HG02943 (cell line): Measurements from ENCODE around the gene ST6GALNAC3.
"Not testable (repeated sequence)": the region's sequence is repeated elsewhere in the genome, so short reads cannot be mapped to it uniquely, and the experiment has no call there.

Experiments
- ATAC-seq: cut with Tn5 transposase; IDR thresholded peaks from one replicate; pipeline ENCODE4 v1.9.1; 2021; ENCODE audit warnings: mild to moderate bottlenecking, low read depth, moderate library complexity; ENCODE audit not compliant: unreplicated experiment

The ST6GALNAC3 gene

DNA sequence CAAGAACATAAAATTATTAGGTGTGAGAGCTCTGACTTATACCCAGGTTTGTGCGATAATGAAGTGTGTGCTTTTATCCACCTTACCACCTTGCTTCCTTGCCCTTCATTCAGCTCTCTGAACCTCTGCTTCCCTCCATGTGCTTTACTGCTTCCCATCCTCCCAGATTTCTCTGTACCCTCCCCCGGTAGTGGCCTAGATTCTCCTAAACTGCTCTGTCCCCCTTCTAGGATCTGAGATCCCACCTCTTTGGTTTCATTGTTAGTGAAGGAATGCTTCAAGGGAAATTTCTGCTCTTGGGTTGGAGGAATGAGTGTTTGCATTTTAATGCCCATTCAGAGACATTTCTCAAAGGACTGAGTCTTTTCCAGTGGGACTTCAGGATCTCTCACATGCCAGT, 159.5 kb downstream of the ST6GALNAC3 start:
- no peak for ATAC-seq

DNA sequence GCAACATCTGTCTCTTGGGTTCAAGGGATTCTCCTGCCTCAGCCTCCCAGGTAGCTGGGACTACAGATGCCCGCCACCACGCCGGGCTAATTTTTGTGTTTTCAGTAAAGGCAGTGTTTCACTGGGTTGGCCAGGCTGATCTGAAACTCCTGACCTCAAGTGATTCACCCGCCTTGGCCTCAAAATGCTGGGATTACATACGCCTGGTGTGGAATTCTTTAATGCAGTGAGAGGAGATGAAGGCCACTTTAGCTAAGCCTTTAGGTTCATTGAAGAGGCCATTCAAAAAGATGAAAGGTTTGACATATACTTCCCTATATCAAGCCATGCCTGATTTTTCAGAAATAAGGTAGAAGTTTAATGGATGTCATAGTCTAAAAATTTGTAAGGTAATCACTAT, 162.7 kb downstream of the ST6GALNAC3 start:
- ATAC-seq: no peak

DNA sequence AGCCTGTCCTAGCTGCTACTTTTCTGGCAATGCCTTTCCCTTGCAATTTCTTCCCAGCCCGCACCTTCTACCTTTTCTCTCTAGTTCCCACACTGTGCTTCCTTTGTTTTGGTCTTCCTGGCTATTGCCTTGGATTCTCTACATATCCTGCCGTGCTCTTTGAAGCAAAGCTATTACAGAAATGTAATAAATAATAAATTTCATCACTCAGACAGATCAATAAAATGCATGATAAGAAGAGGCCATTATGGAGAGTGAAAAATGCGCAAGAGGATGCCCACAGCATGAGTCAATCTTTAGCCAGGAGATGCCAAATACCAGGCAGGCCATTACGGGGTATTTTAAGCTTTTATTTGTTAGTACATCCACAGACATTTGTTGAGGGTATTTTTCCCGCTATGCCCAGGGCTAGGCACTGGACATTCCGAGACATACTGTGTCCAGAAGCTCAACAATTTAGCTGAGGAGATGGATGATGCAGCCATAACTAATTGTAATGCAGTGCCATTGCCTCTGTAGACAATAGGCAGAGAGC, 163.6 kb downstream of the ST6GALNAC3 start:
- ATAC-seq: no peak

DNA sequence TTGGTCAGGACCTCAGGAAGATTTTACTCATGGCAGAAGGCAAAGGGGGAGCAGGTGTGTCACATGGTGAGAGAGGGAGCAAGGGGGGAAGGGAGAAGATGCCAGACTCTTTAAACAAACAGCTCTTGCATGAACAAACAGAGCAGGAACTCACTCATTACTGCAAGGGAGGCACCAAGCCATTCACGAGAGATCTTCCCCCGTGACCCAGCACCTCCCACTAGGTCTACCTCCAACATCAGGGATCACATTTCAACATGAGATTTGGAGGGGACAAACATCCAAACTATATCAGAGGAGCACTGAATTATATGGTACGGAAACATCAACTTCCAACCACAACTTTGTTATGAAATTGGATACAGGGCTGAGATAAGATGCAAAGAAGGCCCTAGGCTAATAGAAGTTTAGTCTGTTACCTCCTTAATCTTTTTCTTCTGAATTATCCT, 164.9 kb downstream of the ST6GALNAC3 start:
- ATAC-seq: no peak

DNA sequence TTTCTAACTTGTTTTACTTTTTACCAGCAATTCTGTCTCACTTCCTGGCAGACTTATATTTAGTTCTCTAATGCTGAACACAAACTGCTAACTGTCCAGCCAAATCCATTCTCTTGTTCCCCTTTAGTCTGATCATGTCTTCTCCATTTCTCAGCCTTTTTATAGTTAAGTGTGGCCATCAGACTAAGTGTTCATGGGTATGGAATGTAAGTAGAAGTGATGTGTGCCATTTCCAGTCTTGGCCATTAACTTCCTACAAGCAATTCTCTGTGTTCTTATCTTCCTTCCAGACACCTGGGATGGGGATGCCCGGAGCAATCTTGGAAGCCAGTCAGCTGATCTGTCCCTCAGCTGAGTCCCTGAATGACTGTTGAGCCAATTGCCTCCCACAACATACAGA, 165.8 kb downstream of the ST6GALNAC3 start:
- ATAC-seq: no peak

DNA sequence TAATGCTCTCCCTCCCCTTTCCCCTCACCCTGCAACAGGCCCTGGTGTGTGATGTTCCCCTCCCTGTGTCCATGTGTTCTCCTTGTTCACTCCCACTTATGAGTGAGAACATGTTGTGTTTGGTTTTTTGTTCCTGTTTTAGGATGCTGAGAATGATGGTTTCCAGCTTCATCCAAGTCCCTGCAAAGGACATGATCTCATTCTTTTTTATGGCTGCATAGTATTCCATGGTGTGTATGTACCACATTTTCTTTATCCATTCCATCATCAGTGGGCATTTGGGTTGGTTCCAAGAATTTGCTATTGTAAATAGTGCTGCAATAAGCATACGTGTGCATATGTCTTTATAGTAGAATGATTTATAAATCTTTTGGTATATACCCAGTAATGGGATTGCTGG, 168.0 kb downstream of the ST6GALNAC3 start:
- not testable (repeated sequence) for ATAC-seq

DNA sequence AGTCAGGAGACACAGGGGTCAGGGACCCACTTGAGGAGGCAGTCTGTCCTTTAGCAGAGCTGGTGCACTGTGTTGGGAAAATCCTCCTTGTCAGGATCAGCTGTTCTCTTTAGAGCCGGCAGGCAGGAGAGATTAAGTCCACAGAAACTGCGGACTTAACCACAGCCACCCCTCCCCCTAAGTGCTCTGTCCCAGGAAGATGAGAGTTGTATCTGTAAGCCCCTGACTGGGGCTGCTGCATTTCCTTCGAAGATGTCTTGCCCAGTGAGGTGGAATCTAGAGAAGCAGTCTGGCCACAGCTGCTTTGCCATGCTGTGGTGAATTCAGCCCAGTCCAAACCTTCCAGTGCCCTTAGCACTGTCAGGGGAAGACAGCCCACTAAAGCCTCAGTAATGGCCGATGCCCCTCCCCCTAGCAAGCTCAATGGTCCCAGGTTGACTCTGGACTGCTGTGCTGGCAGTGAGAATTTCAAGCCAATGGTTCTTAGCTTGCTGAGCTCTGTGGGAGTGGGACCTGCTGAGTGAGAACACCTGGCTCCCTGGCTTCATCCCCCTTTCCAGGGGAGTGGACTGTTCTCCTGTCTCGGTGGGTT, 172.8 kb downstream of the ST6GALNAC3 start:
- no peak for ATAC-seq

DNA sequence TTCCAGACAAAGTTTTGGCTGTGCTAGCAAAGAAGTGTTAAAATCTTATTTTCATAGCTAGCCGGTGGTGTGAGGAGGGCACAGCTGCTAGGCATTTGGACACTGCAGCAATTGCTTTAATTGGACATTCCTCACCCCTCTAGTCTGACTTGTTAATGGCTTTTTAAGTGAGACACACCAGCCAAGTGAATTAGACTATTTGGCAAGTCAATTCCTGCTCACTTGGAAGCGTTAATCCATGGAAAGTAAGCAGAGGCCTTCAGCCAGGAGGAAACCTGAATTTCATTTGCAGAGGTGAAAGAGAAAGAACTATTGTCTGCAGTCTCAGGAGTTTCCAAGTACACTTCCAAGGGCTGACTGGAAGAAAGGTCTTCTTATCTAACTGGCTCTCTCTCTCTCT, 175.7 kb downstream of the ST6GALNAC3 start:
- no peak for ATAC-seq

DNA sequence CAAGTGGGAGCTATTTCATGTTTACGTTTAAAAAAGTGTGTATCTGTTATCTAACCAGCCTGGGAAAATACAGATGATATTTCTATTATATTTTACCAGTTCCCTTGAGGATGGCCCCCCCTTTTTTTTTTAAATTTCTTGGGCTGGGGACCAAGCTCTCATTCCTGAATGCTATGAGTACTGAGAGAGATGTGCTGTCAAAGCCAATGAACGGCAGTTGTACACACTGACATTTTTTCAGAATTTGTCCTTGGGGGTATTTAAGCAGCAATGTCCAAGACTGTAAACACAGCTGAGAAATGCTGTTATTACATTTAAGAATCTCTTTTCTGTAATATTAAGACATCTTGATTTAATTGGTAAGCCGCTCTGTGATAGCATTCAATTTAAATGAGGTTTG, 177.9 kb downstream of the ST6GALNAC3 start:
- no peak for ATAC-seq

DNA sequence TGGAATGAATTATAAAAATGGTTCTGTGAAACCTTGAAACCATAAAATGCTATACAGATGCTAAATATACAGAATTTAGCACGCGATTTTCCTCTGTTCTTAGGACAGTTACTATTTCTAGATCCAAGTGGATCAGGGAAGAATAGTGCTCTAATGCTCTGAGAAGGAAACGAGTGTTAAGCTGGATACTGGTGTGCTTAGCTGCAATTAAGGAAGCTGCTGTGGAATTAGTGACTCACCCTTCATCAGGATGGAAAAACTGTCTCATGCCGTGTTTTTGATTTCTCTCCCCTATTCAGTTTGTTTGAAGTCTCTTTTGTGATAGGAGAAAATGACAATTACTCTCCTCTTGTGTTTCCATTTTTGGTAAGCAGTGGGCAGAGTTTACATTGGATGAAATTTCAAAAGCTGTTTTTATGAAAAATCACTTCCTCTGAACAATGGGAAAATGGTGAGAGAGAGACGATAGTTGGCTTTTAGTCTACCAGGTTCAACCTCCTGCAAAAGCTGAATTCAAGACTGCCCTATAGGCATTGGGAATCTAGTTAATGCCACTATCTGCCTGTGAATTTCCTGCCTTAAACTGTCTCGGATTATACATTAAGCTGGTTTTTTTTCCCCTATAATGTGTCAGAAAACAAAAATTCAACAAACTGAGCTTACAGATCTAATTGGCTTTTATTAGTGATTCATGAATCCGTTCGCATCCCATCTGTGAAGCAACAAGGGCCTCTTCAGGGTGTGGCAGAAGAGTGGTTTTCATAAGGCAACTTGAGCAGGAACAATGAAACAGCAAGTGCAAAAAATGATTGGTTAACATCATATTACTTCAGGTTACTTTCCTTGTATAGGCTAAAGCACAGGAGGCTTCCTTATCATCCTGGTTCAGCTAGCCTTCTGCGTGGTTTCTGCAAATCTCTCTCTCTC, 179.8 kb downstream of the ST6GALNAC3 start:
- no peak for ATAC-seq

DNA sequence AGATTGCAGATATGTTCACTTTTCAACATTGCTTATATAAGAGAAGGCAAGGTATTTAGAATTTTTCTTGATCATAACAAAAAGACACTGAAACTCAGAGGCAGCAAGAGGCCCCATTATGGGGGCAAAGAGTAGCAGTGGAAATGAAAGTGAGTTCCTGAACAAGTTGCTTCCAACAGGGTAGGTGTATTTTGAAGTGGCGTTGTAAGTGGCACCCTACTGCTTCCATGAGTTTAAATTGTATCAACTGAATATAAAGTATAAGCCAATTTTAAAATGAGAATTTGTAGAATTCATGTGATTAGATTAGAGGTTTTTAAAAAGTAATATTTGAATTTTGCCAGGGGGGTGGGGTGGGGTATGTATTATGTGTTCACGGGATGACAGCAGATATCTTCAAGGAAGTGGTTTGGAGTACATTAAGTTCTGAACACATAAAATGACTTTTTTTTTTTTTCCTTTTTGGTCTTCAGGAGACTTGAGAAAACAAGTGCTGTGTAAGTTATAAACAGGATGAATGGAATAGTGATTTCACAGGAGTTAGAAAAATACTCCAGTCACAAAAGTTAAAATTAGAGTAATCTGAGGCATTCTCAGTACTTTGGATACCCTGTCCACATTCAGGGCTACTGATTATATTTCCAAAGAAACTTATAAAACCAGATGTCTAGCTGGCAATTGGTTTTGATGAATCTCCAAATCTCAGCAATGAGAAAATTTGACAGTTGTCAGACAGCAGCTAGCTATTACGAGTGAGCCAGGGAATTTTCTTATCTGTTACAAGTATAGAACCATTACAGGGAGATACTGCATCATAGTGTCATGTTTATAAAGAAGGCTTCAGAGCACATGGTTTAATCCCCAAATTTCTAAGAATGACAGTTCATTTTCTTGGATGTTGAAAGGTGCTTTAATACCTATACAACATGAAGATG, 182.0 kb downstream of the ST6GALNAC3 start:
- no peak for ATAC-seq

DNA sequence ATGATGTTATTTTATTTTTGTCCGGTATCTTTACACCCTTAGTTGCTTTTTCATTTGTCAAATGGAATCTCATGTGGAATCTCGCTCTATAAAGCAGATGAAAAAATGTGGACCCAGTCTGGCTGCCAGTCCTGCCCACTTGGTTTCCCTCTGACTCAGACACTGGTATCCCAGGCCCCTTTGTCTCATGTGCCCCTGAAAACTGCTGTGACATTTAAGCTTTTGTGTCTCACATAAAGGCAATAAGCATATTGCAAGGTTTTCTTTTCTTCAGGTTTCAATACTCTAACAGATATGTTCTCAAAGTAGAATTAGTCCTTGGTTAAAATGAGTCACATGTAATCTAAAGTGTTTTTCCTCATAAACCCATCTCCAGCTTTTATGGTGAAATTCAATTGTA, 183.3 kb downstream of the ST6GALNAC3 start:
- no peak for ATAC-seq

DNA sequence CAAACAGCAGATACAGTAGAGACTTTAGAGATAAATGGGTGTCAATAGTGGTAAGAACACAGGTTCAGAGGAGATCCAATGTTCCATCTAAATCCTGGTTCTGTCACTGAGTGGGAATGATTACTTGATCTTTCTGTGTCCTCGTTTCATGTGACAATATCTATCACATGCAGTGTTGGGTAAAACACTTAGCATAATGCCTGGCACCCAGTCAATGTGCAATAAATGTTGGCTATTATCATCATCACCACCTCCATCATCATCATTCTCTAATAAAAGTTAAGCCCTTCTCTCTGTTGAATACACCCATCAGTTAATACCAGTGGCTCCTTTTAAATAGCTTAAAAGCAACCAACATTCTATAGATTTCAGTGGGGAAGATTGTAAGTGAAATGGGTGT, 184.7 kb downstream of the ST6GALNAC3 start:
- ATAC-seq: no peak

DNA sequence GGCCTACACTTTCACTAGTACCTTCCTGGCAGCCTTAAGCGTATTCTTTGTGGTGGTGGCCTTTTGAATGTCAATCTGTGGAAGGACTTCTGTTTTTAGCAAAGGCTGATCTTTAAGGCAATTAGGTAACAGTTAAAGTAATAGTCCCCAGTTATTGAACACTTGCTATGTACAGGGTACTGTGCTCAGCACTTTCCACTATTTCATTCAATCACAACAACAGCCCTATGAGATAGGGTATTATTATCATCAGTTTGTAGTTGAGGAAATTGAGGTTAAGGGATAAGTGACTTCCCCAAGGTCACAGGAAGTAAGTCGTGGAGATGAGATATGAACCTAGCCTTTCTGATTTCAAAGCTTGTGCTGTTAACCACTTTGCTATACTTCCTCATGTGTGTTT, 185.7 kb downstream of the ST6GALNAC3 start:
- no peak for ATAC-seq

DNA sequence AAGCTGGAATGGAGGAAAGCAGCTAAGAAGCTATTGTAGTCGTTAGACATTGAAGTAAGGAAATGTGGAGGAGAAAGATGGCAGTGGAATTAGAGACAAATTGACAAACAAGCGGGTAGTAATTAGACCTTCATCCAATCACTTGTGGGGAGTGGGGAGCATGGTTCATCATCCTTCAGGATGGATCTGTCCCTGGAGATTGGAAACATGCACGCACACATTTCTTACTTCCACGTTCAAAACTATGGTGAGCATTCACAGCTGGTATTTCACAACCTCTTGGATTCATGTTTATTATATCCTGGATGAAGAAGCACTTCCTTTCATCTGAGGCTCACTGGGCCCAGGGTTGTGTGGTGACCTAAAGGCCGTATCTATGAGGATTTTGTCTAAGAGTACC, 188.1 kb downstream of the ST6GALNAC3 start:
- no peak for ATAC-seq

DNA sequence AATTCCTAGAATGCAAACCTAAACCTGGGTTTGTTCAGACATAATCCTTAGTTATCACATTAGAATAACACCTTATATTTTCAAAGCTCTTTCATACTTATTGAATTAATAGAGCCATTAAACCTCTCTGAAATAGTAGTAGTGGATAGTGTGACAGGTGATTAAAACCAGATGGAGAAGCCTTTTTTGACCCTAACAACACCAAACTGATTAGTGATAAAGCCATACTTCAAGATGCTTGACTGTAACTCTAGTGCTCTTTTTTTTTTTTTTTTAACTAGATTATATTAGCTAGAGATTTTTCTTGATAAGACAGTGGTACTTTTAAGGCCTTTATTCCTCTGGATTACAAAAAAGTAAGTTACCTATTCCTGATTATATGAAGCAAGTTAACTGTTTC, 190.1 kb downstream of the ST6GALNAC3 start:
- ATAC-seq: no peak

DNA sequence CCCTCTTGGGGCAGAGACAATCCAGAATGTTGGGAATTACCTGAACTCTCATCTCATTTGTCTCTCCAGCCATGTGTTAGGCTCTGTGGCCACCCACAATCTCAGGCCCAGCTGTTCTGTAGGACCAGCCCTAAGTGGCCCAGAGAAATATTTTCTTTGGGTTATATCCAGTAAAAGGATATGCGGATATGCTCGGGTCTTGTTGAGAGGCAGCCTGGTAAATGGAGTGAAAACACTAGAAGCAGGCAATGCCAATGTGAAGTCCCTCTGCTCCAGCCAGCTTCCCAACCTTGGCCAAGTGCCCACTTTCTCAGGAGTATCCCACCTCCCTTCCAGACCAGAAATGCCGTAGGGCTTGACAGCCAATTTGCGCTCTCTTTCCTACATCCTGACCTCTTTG, 192.2 kb downstream of the ST6GALNAC3 start:
- no peak for ATAC-seq

DNA sequence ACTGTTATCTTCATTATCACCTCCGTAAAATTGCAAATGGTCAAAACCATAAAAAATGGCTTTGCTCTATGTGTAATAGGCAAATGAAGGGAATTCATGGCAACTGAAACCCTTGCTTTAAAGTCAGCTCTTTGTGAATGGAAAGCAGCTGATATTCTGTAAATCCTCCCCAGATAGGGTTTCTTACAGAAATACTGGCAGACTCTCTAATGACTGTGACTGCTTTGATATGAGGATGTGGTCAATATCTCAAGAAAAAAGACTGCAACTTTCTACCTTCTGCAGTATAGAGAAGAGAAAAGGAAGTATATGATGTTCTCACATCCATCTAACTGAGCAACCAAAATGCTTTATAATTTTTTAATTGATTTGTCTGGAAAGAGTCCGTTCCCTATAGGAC, 193.1 kb downstream of the ST6GALNAC3 start:
- no peak for ATAC-seq

DNA sequence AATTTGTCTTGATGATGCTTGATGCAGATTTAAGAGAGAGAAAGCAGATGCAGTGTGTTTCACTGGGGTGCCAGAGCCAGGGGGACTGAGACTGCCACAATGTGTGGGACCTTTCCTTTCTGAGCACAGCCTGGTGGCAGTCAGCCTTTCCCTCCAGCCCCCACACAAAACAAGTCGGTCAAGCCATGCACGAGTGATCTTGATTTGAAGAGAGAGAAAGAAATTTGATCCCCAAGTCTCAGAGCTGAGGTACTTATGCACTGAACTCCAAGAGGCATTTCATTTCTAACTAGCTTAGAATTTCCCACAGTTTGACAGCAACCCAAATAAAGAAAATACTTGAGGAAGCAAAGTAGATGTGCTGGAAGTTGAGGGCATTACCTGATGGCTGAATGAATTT, 193.8 kb downstream of the ST6GALNAC3 start:
- no peak for ATAC-seq

DNA sequence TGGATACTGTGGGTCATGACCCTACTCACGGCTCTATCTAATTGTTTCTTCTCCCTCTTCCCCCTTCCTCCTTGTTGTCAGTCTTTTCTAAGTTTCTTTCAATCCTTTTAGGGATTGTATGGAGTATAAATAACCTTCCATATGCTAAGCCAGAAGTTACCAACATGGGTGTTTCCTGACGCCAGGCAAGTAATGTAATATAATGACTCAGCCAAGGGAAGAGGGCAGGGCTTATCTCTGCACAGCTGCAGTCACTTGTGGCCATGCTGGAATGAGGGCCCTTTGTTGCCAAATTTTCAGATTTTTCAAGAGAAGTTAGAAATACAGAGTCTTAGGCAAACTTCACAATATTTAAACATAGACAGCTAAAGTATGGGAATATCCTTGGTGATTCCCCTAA, 194.6 kb downstream of the ST6GALNAC3 start:
- ATAC-seq: no peak

DNA sequence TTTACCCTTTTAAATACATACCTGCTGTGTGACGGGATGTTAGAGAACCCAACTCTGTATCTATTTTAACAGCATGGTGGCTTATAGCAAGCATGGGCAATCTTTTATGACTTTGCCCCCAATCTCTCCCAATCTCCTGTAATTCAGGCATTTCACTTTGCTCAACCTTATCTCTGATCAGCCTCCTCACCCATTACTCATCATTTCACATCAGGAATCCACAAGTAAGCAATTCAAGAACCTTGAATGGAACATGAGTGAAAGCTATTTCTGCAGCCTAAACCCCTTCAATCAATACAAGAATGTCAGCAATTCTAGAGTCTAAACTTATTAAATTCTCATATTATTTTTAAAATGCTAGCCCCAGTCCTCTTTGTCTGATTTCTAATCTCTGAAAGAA, 199.8 kb downstream of the ST6GALNAC3 start:
- ATAC-seq: no peak
